Panc1 (cell line): Measurements from ENCODE around the gene SLC39A7.

ENCODE experiments used
- CTCF ChIP-seq: fragments of 450-650 bp; IDR thresholded peaks from 2 replicates; pipeline ENCODE4 v1.5.1; 2017; ENCODE audit warnings: mild to moderate bottlenecking
- POLR2AphosphoS5 ChIP-seq: IDR thresholded peaks from 2 replicates; pipeline ENCODE4 v1.6.1; 2012; ENCODE audit warnings: mild to moderate bottlenecking, low read depth, low read length, moderate library complexity
- REST ChIP-seq, 2 experiments: IDR thresholded peaks; 2 replicates each; pipeline ENCODE4 v1.6.1; 2011 to 2012; ENCODE audit warnings: low read depth in 2 of 2, control low read depth in 1 of 2, low read length in 1 of 2, mild to moderate bottlenecking in 1 of 2, moderate library complexity in 1 of 2; ENCODE audit not compliant: insufficient read depth in 1 of 2
- SIN3A ChIP-seq: IDR thresholded peaks from 2 replicates; pipeline ENCODE4 v1.6.1; 2012; ENCODE audit warnings: low read depth, mild to moderate bottlenecking, low read length, moderate library complexity, borderline replicate concordance; ENCODE audit not compliant: insufficient read depth
- TCF7L2 ChIP-seq: IDR thresholded peaks from 2 replicates; pipeline ENCODE4 v1.6.1; 2011; ENCODE audit warnings: mild to moderate bottlenecking, low read depth, low read length, inconsistent platforms

- TF ChIP-seq CTCF (no peak), POLR2AphosphoS5 (no peak), REST (IDR thresholded peaks at IDR 0.05; ENCODE audit: insufficient read depth in 1 of 2, low read depth in 2 of 2, low read length in 1 of 2) (no peak), TCF7L2 (no peak), SIN3A (no peak)
Measured at GRCh38 chr6:33160728-33161344, 39.8 kb upstream of the SLC39A7 start.
